Esophagus muscularis mucosa (tissue), 4 donors: Measurements from ENCODE around the gene THADA. TPM values are rescaled to one million over a fixed set of nuclear protein-coding genes. Genes with fewer than 3 reads are reported as not detected.
A peak's percentile ranks its signal among the peaks of the same experiment; 100 is the strongest.

Experiments used
- DNase-seq: peaks from one replicate; pipeline ENCODE4 v3.0.0-alpha.2; 2017; ENCODE audit errors: extremely low spot score
- H3K27ac ChIP-seq, 4 donors: fragments of 200-600 bp; sonication (generic); replicated peaks in 1 of 4; 1 replicate in 3 of 4; 2 replicates in 1 of 4; pipeline ENCODE4 v1.5.1; 2016 to 2019; ENCODE audit warnings: mild to moderate bottlenecking in 1 of 4
- H3K27me3 ChIP-seq, 4 donors: fragments of 200-600 bp; sonication (generic); one replicate each; pipeline versions ENCODE4 v1.5.1 to v1.6.0; 2016 to 2019
- H3K36me3 ChIP-seq, 4 donors: fragments of 200-600 bp; sonication (generic); one replicate each; pipeline ENCODE4 v1.5.1; 2016 to 2019
- H3K4me1 ChIP-seq, 4 donors: fragments of 200-600 bp; sonication (generic); one replicate each; pipeline ENCODE4 v1.5.1; 2016 to 2019
- H3K4me3 ChIP-seq, 4 donors: fragments of 200-600 bp; sonication (generic); 1 replicate in 2 of 4; 2 replicates in 2 of 4; pipeline ENCODE4 v1.5.1; 2016 to 2019; ENCODE audit warnings: mild to moderate bottlenecking in 4 of 4, moderate library complexity in 1 of 4
- H3K9me3 ChIP-seq, 4 donors: fragments of 200-600 bp; sonication (generic); 1 replicate in 3 of 4; 2 replicates in 1 of 4; pipeline ENCODE4 v1.5.1; 2016 to 2019
- EP300 ChIP-seq: sonication (generic); formaldehyde crosslinking; IDR thresholded peaks from one replicate; pipeline ENCODE4 v1.6.1; 2017; ENCODE audit warnings: antibody characterized with exemption
- POLR2A ChIP-seq: fragments of 450-650 bp; IDR thresholded peaks from one replicate; pipeline ENCODE4 v1.6.1; 2017; ENCODE audit warnings: antibody characterized with exemption, moderate library complexity, mild to moderate bottlenecking, low read depth
- POLR2AphosphoS5 ChIP-seq, 2 donors: sonication (generic); formaldehyde crosslinking; IDR thresholded peaks; one replicate each; pipeline ENCODE4 v1.6.1; 2017; ENCODE audit warnings: antibody characterized with exemption in 2 of 2
- WGBS: methylation state at CpG from one replicate; pipeline ENCODE4 v1.1.5; 2018; 5-methylcytosine and 5-hydroxymethylcytosine counted together
- intact Hi-C: fragments of 100-400 bp; cut with DNase I; formaldehyde crosslinking; loops from one replicate; pipeline ENCODE4 v1.15.1; 2023
- total RNA-seq, 4 donors: library from RNA; depleted of rRNA; stranded (reverse); fragments of >200 nt; gene quantifications; one replicate each; pipeline versions ENCODE4 v1.1.0 to v1.2.1, GENCODE V29; 2016
- TF ChIP-seq, protein P1 (sequence below), 3 experiments: fragments of 200-600 bp in 2 of 3; fragments of 450-650 bp in 1 of 3; sonication (generic) in 2 of 3; IDR thresholded peaks; one replicate each; pipeline ENCODE4 v1.5.1; 2017 to 2019; ENCODE audit warnings: antibody characterized with exemption in 3 of 3, mild to moderate bottlenecking in 2 of 3, moderate library complexity in 1 of 3

THADA gene
- total RNA-seq, 4 donors from 2014 or later: 17.2 to 28.7 (median 21.3) TPM

DNA sequence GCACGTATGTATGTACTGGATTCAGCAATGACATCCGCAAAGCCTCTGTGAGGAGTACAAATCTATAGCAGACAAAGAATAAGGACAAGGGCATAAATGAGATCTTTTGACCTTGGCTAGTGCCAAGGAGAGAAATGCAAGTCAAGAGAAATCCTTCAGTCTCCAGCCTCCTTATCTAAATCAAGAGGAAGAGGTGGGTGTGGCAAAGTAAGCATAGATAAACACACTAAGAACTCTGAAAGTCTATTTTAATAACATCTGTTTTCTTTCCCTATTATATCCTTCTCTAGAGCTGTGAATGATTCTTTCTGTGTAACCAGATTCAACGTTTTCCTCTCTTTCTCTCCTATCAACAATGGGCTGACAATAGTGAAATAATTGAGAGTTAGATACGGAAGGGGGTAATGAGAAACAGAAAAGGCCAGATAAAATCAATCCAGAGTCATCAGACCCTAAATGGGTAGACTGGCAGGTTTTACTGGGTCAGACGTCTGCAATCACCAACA, 250.9 kb downstream of the THADA start:
- no peaks in the 10 kb centered on the region for H3K36me3 ChIP-seq
- 39% methylated on average over 5 of the region's 5 CpGs for WGBS
- H3K9me3 ChIP-seq: no peaks in the 10 kb centered on the region
- intact Hi-C loops: no loop called here
- TF ChIP-seq, protein P1, sequence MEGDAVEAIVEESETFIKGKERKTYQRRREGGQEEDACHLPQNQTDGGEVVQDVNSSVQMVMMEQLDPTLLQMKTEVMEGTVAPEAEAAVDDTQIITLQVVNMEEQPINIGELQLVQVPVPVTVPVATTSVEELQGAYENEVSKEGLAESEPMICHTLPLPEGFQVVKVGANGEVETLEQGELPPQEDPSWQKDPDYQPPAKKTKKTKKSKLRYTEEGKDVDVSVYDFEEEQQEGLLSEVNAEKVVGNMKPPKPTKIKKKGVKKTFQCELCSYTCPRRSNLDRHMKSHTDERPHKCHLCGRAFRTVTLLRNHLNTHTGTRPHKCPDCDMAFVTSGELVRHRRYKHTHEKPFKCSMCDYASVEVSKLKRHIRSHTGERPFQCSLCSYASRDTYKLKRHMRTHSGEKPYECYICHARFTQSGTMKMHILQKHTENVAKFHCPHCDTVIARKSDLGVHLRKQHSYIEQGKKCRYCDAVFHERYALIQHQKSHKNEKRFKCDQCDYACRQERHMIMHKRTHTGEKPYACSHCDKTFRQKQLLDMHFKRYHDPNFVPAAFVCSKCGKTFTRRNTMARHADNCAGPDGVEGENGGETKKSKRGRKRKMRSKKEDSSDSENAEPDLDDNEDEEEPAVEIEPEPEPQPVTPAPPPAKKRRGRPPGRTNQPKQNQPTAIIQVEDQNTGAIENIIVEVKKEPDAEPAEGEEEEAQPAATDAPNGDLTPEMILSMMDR (IDR thresholded peaks at IDR 0.05): no peak
- no peak for TF ChIP-seq POLR2A
- no peak for TF ChIP-seq POLR2AphosphoS5 (IDR thresholded peaks at IDR 0.05)
- TF ChIP-seq EP300: no peak
- DNase-seq: no peak
- H3K4me3 ChIP-seq: no peak overlapping the region
- H3K27ac ChIP-seq: peak overlapping the region; percentile 83 to 88 (median 86)
- peaks cover 92 to 100% (median 100%) of the 10 kb centered on the region in 4 donors for H3K4me1 ChIP-seq
- no peaks in the 10 kb centered on the region for H3K27me3 ChIP-seq

DNA sequence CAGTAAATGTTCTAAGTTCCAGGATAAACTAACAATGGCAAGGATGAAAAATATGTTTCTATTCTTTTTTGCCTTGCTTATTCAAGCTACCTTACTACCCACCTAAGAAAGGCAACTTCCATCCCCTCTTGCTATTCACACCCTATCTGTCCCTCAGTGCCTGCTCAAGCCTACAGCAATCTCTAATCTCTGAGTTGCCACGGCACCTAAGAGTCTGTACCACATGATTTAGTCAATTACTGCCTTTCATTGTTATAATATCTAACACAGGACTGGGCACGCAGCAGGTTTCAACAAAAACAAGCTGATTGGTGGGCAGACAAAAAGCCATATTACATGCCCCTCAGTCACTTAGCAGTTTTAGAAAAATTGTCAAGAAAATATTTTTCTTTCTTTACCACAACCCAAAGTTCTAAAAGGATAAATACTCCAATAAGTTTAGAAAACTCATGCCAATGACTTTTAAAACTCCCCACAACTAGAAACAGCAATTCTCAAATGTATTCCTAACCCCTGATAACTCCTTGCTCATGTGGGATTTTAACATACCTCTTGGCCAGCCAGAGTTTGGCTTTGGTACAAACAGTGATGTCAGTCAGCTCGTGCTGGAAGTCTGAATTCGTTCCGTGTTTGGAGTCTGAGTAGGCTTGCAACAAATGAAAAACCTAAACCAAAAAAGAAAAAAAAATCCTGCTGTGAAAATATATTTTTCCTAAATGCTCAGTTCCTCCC, 252.1 kb downstream of the THADA start:
- H3K4me1 ChIP-seq: peaks cover 80 to 97% (median 95%) of the 10 kb centered on the region in 4 donors
- H3K9me3 ChIP-seq: no peaks in the 10 kb centered on the region
- H3K27me3 ChIP-seq: no peaks in the 10 kb centered on the region
- 28% methylated on average over 5 of the region's 5 CpGs for WGBS
- intact Hi-C loops: no loop called here
- DNase-seq: peak; percentile 42
- no peak for TF ChIP-seq EP300
- TF ChIP-seq POLR2AphosphoS5 (IDR thresholded peaks at IDR 0.05): peak; percentile 51 to 63
- H3K4me3 ChIP-seq: no peak overlapping the region
- peak overlapping the region; percentile 83 to 88 (median 86) for H3K27ac ChIP-seq
- no peaks in the 10 kb centered on the region for H3K36me3 ChIP-seq

DNA sequence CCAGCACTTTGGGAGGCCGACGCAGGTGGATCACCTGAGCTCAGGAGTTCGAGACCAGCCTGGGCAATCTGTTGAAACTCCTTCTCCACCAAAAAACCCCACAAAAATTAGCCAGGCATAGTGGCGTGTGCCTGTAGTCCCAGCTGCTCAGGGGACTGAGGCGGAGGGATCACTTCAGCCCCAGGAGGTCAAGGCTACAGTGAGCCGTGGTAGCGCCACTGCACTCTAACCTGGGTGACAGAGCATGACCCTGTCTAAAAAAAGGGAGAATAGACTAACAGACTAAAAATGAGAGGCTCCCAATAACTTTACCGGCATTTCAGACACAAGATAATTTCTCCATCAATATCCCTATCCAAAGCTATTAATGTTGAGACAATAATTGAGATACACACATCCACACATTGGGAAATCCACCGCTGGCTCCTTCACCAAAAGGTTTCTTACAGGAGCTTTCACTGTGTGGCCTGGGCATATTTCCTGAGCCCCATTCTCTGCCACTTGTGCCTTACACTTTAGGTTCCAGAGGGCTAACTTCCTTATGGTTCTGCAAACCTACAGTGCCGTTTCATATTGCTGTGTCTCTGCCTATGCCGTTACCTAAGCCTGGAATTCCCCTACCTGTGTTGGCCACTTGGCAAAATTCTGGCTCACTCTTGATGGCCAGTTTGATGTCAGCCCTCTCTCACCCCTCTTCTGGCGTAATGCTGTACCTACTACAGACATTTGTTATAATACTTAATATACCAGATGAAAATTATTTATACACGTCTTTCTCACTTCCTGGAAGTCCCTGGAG, 253.7 kb downstream of the THADA start:
- whole genome bisulfite sequencing: 89% methylated on average over 13 of the region's 13 CpGs
- peaks cover 65 to 87% (median 84%) of the 10 kb centered on the region in 4 donors for H3K4me1 ChIP-seq
- peak overlapping the region; percentile 83 to 88 (median 86) for H3K27ac ChIP-seq

DNA sequence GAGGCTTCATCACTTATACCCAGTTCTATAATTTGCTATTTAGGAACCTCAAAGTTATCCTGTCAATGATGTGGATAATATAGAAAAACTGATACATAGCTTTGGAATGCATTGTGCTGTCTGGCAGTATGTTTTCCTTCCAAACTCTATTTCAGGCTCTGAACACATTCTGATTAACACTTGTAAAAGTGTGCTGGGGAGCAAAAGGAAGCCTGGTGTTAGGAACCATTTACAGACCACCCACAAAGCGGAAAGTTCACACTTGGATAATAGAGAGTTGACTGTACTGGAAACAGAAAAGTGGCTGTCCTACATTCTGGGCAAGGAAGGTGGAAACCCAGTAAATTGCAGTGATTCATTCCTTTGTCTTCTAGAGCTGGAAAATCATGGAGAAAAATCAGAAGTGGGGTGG, 254.9 kb downstream of the THADA start:
- no peak for DNase-seq
- peak in 1 of 2 donors; percentile 25 for TF ChIP-seq POLR2AphosphoS5 (IDR thresholded peaks at IDR 0.05)
- no peak for TF ChIP-seq POLR2A
- Histone ChIP-seq H3K4me1 (peaks cover 60 to 84% (median 80%) of the 10 kb centered on the region in 4 donors), H3K36me3 (no peaks in the 10 kb centered on the region), H3K27ac (peak overlapping the region; percentile 67 to 88 (median 84)), H3K9me3 (no peaks in the 10 kb centered on the region), H3K27me3 (no peaks in the 10 kb centered on the region), H3K4me3 (no peak overlapping the region)
- WGBS: 61% methylated on average over 1 of the region's 1 CpG
- intact Hi-C loops: no loop called here

More for the DNA sequence above, 253.7 kb downstream of the THADA start:
- no peak for TF ChIP-seq EP300
- TF ChIP-seq, protein P1 (IDR thresholded peaks at IDR 0.05): no peak
- TF ChIP-seq POLR2AphosphoS5 (IDR thresholded peaks at IDR 0.05): no peak
- TF ChIP-seq POLR2A: no peak
- H3K36me3 ChIP-seq: no peaks in the 10 kb centered on the region
- H3K27me3 ChIP-seq: no peaks in the 10 kb centered on the region
- H3K4me3 ChIP-seq: no peak overlapping the region
- H3K9me3 ChIP-seq: no peaks in the 10 kb centered on the region
- DNase-seq: no peak
- intact Hi-C loops: no loop called here

DNA sequence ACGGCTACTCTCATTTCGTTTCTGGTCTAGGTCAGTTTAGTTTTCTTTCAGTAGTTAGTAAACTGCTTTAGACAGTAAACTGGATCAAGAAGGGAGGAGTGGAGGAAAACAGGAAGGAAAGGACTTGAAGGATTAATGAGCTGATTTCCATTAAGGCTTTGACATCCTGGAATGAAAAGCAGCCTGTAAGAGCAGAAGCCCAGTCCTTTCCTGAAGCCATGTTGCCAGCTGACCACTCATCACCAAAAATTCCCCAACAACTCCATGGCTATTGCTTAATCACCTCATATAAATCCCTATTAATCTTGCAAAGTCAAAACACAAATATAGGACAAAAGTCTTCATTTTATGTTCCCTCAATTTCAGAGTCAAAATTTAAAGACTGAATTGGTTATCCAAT, 255.8 kb downstream of the THADA start:
- intact Hi-C loops: no loop called here
- 78% methylated on average over 2 of the region's 2 CpGs for WGBS
- DNase-seq: no peak
- TF ChIP-seq POLR2AphosphoS5 (IDR thresholded peaks at IDR 0.05) (peak in 1 of 2 donors; percentile 60), EP300 (no peak), POLR2A (no peak)
- TF ChIP-seq, protein P1 (IDR thresholded peaks at IDR 0.05): no peak
- no peaks in the 10 kb centered on the region for H3K9me3 ChIP-seq
- H3K4me3 ChIP-seq: no peak overlapping the region
- H3K27ac ChIP-seq: peak overlapping the region; percentile 67 to 88 (median 84)
- no peaks in the 10 kb centered on the region for H3K27me3 ChIP-seq
- peaks cover 51 to 75% (median 72%) of the 10 kb centered on the region in 4 donors for H3K4me1 ChIP-seq
- no peaks in the 10 kb centered on the region for H3K36me3 ChIP-seq
